NCI-H1694 treated with DMSO at 0.1 percent for 48 hours (cell line): Measurements from ENCODE around the gene SMAP2.
"Not testable (repeated sequence)": the region's sequence is repeated elsewhere in the genome, so short reads cannot be mapped to it uniquely, and the experiment has no call there.

Source experiments
- DNase-seq: peaks from one replicate; lab custom pipeline; 2025; lab: John Stamatoyannopoulos, UW

Gene SMAP2

GRCh38 chr1:40372658-40373322 is 737 bp upstream of the SMAP2 start:
- no peak for DNase-seq

GRCh38 chr1:40377512-40377911 is 4.0 kb downstream of the SMAP2 start:
- no peak for DNase-seq

GRCh38 chr1:40379785-40380452 is 6.4 kb downstream of the SMAP2 start:
- no peak for DNase-seq

- no peak for DNase-seq
Measured at GRCh38 chr1:40380817-40381216, 7.3 kb downstream of the SMAP2 start.

- DNase-seq: no peak
Measured at GRCh38 chr1:40381268-40382107, 8.0 kb downstream of the SMAP2 start.

GRCh38 chr1:40382108-40382460 is 8.6 kb downstream of the SMAP2 start:
- no peak for DNase-seq

- DNase-seq: no peak
Measured at GRCh38 chr1:40382601-40383000, 9.1 kb downstream of the SMAP2 start.

- DNase-seq: no peak
Measured at GRCh38 chr1:40383095-40383487, 9.6 kb downstream of the SMAP2 start.

GRCh38 chr1:40383488-40384412 is 10.2 kb downstream of the SMAP2 start:
- no peak for DNase-seq

- no peak for DNase-seq
Measured at GRCh38 chr1:40384413-40384762, 10.9 kb downstream of the SMAP2 start.

GRCh38 chr1:40384887-40385286 is 11.4 kb downstream of the SMAP2 start:
- no peak for DNase-seq

GRCh38 chr1:40385437-40386358 is 12.2 kb downstream of the SMAP2 start:
- DNase-seq: peak; percentile 1

GRCh38 chr1:40386359-40386723 is 12.8 kb downstream of the SMAP2 start:
- DNase-seq: no peak

- no peak for DNase-seq
Measured at GRCh38 chr1:40386796-40387195, 13.3 kb downstream of the SMAP2 start.

GRCh38 chr1:40387381-40388306 is 14.1 kb downstream of the SMAP2 start:
- DNase-seq: not testable (repeated sequence)

GRCh38 chr1:40388456-40389321 is 15.2 kb downstream of the SMAP2 start:
- DNase-seq: not testable (repeated sequence)

GRCh38 chr1:40389322-40389803 is 15.8 kb downstream of the SMAP2 start:
- no peak for DNase-seq

GRCh38 chr1:40389871-40390560 is 16.5 kb downstream of the SMAP2 start:
- no peak for DNase-seq
